DOHH2 (cell line): Measurements from ENCODE around the gene CEBPG.

ENCODE experiments used
- CTCF ChIP-seq: fragments of 200-600 bp; sonication (generic); IDR thresholded peaks from one replicate; pipeline ENCODE4 v1.5.1; 2014; ENCODE audit warnings: antibody characterized with exemption, mild to moderate bottlenecking, low read depth, low read length; ENCODE audit not compliant: poor library complexity, severe bottlenecking
- EZH2phosphoT487 ChIP-seq: fragments of 200-600 bp; sonication (generic); IDR thresholded peaks from 2 replicates; pipeline ENCODE4 v1.6.1; 2017; ENCODE audit warnings: borderline replicate concordance, mild to moderate bottlenecking, antibody characterized with exemption, low read length, moderate library complexity, mixed read lengths

GRCh38 chr19:33386361-33386858, 12.9 kb downstream of the CEBPG start:
- TF ChIP-seq CTCF (no peak), EZH2phosphoT487 (no peak)
